ENCODE measurements around the gene OR6C1.
"Not testable (repeated sequence)": the region's sequence is repeated elsewhere in the genome, so short reads cannot be mapped to it uniquely, and the experiment has no call there.

The OR6C1 gene

GRCh38 chr12:55314043-55314442, at the start of gene OR6C1:
TSS of gene OR6C1 (plus strand) at chr12:55314343. CDS start at chr12:55320600, 6,257 bp downstream.
- TF ChIP-seq POLR2A (IDR thresholded peaks at IDR 0.05; ENCODE audit: low read length) (no peak), GATA1 (IDR thresholded peaks at IDR 0.05; ENCODE audit: low read depth, low read length) (no peak)
- DNase-seq: no peak

DNA sequence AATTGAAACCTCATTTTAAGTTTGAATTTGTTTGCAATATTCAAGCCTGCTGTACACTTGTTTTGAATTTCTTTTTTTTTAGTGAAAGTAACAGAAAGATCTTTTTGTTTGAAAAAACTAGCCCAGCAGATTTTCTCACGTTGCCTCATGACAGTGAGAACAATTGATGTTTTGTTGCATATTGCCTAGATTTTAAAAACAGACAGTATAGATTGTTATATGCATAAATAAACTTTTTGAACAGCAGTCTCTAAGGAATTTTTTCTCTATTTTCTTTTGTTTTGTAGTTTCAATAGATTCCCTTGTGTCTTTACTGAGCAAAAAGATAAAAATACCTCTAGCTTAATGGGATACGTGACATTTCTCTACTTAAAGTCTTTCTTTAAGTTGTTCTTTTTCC, 33.2 kb upstream of the OR6C1 start:
- TF ChIP-seq GATA1 (IDR thresholded peaks at IDR 0.05; ENCODE audit: low read depth, low read length) (no peak), POLR2A (IDR thresholded peaks at IDR 0.05; ENCODE audit: low read length) (no peak)
- no peak for DNase-seq

DNA sequence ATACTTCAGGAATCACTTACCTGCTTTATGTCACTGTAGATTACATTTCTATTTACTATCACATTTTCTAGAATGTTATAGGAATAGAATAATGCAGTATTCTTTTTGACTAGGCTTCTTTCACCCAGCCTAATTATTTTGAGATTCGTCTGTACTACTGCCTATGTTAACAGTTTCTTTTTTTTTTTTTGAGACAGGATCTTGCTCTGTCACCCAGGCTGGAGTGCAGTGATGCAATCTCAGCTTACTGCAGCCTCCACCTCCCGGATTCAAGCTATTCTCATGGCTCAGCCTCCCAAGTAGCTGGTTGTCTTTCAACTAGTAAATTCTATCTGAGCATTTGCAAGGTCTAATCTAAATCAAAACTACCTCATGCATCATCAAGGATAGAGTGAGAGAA, 24.1 kb upstream of the OR6C1 start:
- TF ChIP-seq POLR2A (IDR thresholded peaks at IDR 0.05; ENCODE audit: low read length): no peak
- TF ChIP-seq GATA1 (IDR thresholded peaks at IDR 0.05; ENCODE audit: low read depth, low read length): no peak
- DNase-seq: no peak

DNA sequence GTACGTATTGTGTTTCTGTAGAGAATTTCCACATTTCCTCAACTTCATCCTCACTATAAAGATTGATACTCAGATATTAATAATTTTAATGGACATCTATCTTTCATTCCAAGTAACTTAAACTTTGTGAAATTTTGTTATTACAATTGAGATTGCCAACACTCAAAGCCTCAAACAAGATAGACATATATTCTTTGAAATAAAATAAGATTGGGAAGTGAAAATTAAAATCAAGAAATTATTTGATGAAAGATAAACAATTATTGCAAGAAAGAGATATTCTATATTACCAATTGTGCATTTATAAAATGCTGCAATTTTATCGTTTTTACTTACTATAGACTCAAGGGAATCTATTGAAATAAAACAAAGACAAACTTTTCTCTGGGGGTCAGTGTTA, 17.7 kb upstream of the OR6C1 start, which contains the start of gene OR6C6:
Gene OR6C6 (minus strand): TSS at position 101 of the 400 bp plus-strand sequence. CDS start 1,337 bp downstream, outside the sequence.
- DNase-seq: no peak
- TF ChIP-seq GATA1 (IDR thresholded peaks at IDR 0.05; ENCODE audit: low read depth, low read length): no peak
- no peak for TF ChIP-seq POLR2A (IDR thresholded peaks at IDR 0.05; ENCODE audit: low read length)

DNA sequence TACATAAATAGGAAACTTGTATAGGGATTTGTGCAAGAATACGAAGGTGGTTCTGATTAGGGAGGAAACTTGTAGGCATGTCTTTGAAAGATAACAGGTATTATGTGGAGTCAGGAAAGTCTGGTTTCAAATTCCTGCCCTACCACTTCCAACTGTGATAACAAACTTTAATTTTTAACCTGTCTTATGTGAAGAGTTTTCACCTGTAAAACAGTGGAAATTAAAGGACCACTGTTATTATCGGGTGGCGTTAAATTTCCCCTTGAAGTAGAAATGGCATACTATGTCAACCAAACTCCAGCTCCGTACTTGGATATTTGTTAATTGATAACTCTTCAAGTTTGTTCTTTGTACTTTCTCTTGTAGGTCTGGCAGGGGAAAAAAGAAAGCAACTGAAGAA, 6.1 kb downstream of the OR6C1 start:
- no peak for DNase-seq
- TF ChIP-seq POLR2A (IDR thresholded peaks at IDR 0.05; ENCODE audit: low read length) (no peak), GATA1 (IDR thresholded peaks at IDR 0.05; ENCODE audit: low read depth, low read length) (no peak)

GRCh38 chr12:55325801-55326200, 11.7 kb downstream of the OR6C1 start:
- DNase-seq: not testable (repeated sequence)

GRCh38 chr12:55330446-55330845, 16.3 kb downstream of the OR6C1 start, which contains the start of gene OR6C3:
TSS of gene OR6C3 (plus strand) at chr12:55330746. CDS start at chr12:55331701, 955 bp downstream.
- DNase-seq: no peak
- TF ChIP-seq GATA1 (IDR thresholded peaks at IDR 0.05; ENCODE audit: low read depth, low read length): no peak
- TF ChIP-seq POLR2A (IDR thresholded peaks at IDR 0.05; ENCODE audit: low read length): no peak

GRCh38 chr12:55336002-55336401, 21.9 kb downstream of the OR6C1 start:
- no peak for DNase-seq
- TF ChIP-seq GATA1 (IDR thresholded peaks at IDR 0.05; ENCODE audit: low read depth, low read length): no peak
- TF ChIP-seq POLR2A (IDR thresholded peaks at IDR 0.05; ENCODE audit: low read length): no peak

DNA sequence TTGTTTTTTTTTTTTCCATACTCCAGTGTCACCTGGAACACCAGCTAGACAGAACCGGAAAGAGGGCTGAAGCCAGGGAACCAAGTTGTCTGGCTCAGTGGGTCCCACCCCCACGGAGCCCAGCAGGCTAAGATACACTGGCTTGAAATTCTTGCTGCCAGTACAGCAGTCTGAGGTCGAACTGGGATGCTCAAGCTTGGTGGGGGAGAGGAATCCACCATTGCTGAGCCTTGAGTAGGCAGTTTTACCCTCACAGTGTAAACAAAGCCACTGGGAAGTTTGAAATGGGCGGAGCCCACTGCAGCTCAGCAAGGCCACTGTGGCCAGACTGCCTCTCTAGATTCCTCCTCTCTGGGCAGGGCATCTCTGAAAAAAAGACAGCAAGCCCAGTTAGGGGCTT, 41.2 kb downstream of the OR6C1 start:
- DNase-seq: not testable (repeated sequence)

GRCh38 chr12:55362675-55363074, 48.5 kb downstream of the OR6C1 start, which contains the start of gene OR6C75:
TSS of gene OR6C75 (plus strand) at chr12:55362975. CDS start at chr12:55365111, 2,136 bp downstream.
- DNase-seq: no peak
- TF ChIP-seq GATA1 (IDR thresholded peaks at IDR 0.05; ENCODE audit: low read depth, low read length): no peak
- TF ChIP-seq POLR2A (IDR thresholded peaks at IDR 0.05; ENCODE audit: low read length): no peak

GRCh38 chr12:55365086-55365485, 50.9 kb downstream of the OR6C1 start:
- DNase-seq: no peak
- TF ChIP-seq POLR2A (IDR thresholded peaks at IDR 0.05; ENCODE audit: low read length): no peak
- no peak for TF ChIP-seq GATA1 (IDR thresholded peaks at IDR 0.05; ENCODE audit: low read depth, low read length)

Measured in erythroblast (primary cell).